ENCODE results near the gene PPFIBP1.

The PPFIBP1 gene

DNA sequence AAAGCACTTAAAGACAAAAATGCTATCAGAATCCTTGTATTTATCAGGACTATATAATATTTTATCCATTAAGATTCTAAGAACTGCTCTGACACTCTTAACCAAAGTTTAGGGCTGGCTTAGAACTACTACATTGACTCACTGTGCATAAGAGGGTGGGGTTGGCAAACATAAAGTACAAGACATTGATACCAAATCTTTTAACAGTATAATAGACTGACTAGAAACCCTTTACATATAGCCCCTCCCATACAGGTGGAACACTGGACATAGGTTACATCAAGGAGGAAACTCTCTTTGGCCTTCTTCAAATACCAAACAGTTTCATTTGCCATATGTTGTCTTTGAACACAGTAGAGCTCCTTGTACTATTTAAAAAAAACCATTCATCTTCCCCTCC lies 156.6 kb downstream of the PPFIBP1 start:
- no peaks in the 10 kb centered on the region for H3K36me3 ChIP-seq (ENCODE audit: insufficient read depth, low read length)
- no peak overlapping the region for H2AFZ ChIP-seq (ENCODE audit: low read length)
- no peaks in the 10 kb centered on the region for H4K20me1 ChIP-seq (ENCODE audit: insufficient read depth, low read length)
- no peaks in the 10 kb centered on the region for H3K9me2 ChIP-seq (ENCODE audit: low read depth, low read length)
- H3K27ac ChIP-seq (ENCODE audit: low read depth, low read length, poor library complexity, severe bottlenecking) = no peak overlapping the region
- H3K4me1 ChIP-seq (ENCODE audit: insufficient read depth, low read length, severe bottlenecking) = no peaks in the 10 kb centered on the region
- no peaks in the 10 kb centered on the region for H3K27me3 ChIP-seq (ENCODE audit: insufficient read depth, low read length)
- no peak for TF ChIP-seq EZH2 (IDR thresholded peaks at IDR 0.05; ENCODE audit: borderline replicate concordance, low read length)
- TF ChIP-seq, protein P1, sequence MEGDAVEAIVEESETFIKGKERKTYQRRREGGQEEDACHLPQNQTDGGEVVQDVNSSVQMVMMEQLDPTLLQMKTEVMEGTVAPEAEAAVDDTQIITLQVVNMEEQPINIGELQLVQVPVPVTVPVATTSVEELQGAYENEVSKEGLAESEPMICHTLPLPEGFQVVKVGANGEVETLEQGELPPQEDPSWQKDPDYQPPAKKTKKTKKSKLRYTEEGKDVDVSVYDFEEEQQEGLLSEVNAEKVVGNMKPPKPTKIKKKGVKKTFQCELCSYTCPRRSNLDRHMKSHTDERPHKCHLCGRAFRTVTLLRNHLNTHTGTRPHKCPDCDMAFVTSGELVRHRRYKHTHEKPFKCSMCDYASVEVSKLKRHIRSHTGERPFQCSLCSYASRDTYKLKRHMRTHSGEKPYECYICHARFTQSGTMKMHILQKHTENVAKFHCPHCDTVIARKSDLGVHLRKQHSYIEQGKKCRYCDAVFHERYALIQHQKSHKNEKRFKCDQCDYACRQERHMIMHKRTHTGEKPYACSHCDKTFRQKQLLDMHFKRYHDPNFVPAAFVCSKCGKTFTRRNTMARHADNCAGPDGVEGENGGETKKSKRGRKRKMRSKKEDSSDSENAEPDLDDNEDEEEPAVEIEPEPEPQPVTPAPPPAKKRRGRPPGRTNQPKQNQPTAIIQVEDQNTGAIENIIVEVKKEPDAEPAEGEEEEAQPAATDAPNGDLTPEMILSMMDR (IDR thresholded peaks at IDR 0.05; ENCODE audit: low read length) = no peak
- no peak overlapping the region for H3K4me2 ChIP-seq (ENCODE audit: low read length)
- no peaks in the 10 kb centered on the region for H3F3A ChIP-seq (ENCODE audit: insufficient read depth, low read length)
- no peak overlapping the region for H3K9ac ChIP-seq (ENCODE audit: low read length)
- H3K9me3 ChIP-seq (ENCODE audit: low read length) = no peaks in the 10 kb centered on the region
- no peak overlapping the region for H3K4me3 ChIP-seq (ENCODE audit: low read depth, low read length, poor library complexity, severe bottlenecking)
- H3K79me2 ChIP-seq (ENCODE audit: insufficient read depth, low read length) = no peaks in the 10 kb centered on the region

DNA sequence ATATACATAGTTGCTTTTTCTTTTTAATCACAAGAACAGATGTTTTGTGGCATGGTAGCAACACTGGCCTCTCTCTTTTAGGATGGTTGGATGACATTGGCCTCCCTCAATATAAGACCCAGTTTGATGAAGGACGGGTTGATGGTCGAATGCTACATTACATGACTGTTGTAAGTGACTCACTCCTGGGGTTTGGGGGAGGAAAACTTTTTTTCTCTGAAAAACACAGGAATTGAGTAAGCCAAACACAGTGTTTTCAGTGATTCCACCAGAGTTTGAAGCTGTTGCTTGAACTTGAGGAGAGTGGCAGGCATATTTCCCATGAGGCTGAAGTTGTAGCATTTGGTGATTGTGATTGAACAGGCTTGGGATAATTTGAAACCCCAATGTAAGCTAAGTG lies 158.5 kb downstream of the PPFIBP1 start:
- H3K4me3 ChIP-seq (ENCODE audit: low read depth, low read length, poor library complexity, severe bottlenecking) = no peak overlapping the region
- no peak overlapping the region for H3K4me2 ChIP-seq (ENCODE audit: low read length)
- no peak overlapping the region for H3K27ac ChIP-seq (ENCODE audit: low read depth, low read length, poor library complexity, severe bottlenecking)
- H3K27me3 ChIP-seq (ENCODE audit: insufficient read depth, low read length) = peaks cover 3% of the 10 kb centered on the region; the same call in 1 of the 2 replicates
- H4K20me1 ChIP-seq (ENCODE audit: insufficient read depth, low read length) = no peaks in the 10 kb centered on the region
- no peak for TF ChIP-seq EZH2 (IDR thresholded peaks at IDR 0.05; ENCODE audit: borderline replicate concordance, low read length)
- TF ChIP-seq, protein P1 (IDR thresholded peaks at IDR 0.05; ENCODE audit: low read length) = no peak
- no peaks in the 10 kb centered on the region for H3K79me2 ChIP-seq (ENCODE audit: insufficient read depth, low read length)
- no peak overlapping the region for H3K9ac ChIP-seq (ENCODE audit: low read length)
- H3K4me1 ChIP-seq (ENCODE audit: insufficient read depth, low read length, severe bottlenecking) = no peaks in the 10 kb centered on the region
- no peaks in the 10 kb centered on the region for H3K36me3 ChIP-seq (ENCODE audit: insufficient read depth, low read length)
- no peak overlapping the region for H2AFZ ChIP-seq (ENCODE audit: low read length)
- H3K9me3 ChIP-seq (ENCODE audit: low read length) = no peaks in the 10 kb centered on the region
- no peaks in the 10 kb centered on the region for H3F3A ChIP-seq (ENCODE audit: insufficient read depth, low read length)
- H3K9me2 ChIP-seq (ENCODE audit: low read depth, low read length) = no peaks in the 10 kb centered on the region

DNA sequence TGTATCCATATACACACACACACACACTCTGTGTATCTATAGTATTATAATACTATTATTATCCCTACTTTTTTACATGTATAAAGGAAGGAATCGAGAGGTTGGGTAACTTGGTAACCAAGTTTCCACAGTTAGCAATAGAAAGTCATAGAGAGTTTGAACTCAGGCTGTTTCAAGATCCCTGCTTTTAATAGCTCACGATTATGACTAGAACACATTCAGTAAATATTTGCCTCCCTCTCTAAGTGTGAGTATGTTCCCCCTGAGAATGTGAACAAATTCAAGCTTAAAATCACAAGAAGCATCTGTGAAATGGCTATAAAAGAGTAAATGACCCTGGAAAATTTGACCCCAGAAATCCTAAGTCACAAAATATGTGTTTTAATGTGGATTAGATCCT lies 161.3 kb downstream of the PPFIBP1 start:
- no peak overlapping the region for H2AFZ ChIP-seq (ENCODE audit: low read length)
- TF ChIP-seq, protein P1 (IDR thresholded peaks at IDR 0.05; ENCODE audit: low read length) = no peak
- TF ChIP-seq EZH2 (IDR thresholded peaks at IDR 0.05; ENCODE audit: borderline replicate concordance, low read length) = no peak
- no peaks in the 10 kb centered on the region for H3K79me2 ChIP-seq (ENCODE audit: insufficient read depth, low read length)
- no peak overlapping the region for H3K4me3 ChIP-seq (ENCODE audit: low read depth, low read length, poor library complexity, severe bottlenecking)
- H4K20me1 ChIP-seq (ENCODE audit: insufficient read depth, low read length) = no peaks in the 10 kb centered on the region
- H3K27ac ChIP-seq (ENCODE audit: low read depth, low read length, poor library complexity, severe bottlenecking) = no peak overlapping the region
- no peak overlapping the region for H3K9ac ChIP-seq (ENCODE audit: low read length)
- H3K4me2 ChIP-seq (ENCODE audit: low read length) = no peak overlapping the region
- H3F3A ChIP-seq (ENCODE audit: insufficient read depth, low read length) = no peaks in the 10 kb centered on the region
- H3K4me1 ChIP-seq (ENCODE audit: insufficient read depth, low read length, severe bottlenecking) = no peaks in the 10 kb centered on the region
- no peaks in the 10 kb centered on the region for H3K36me3 ChIP-seq (ENCODE audit: insufficient read depth, low read length)
- peaks cover 3% of the 10 kb centered on the region; the same call in 1 of the 2 replicates for H3K27me3 ChIP-seq (ENCODE audit: insufficient read depth, low read length)
- no peaks in the 10 kb centered on the region for H3K9me2 ChIP-seq (ENCODE audit: low read depth, low read length)
- H3K9me3 ChIP-seq (ENCODE audit: low read length) = no peaks in the 10 kb centered on the region

Measured in OCI-LY1 (cell line).